ENCODE measurements around the gene STEAP2.

DNA sequence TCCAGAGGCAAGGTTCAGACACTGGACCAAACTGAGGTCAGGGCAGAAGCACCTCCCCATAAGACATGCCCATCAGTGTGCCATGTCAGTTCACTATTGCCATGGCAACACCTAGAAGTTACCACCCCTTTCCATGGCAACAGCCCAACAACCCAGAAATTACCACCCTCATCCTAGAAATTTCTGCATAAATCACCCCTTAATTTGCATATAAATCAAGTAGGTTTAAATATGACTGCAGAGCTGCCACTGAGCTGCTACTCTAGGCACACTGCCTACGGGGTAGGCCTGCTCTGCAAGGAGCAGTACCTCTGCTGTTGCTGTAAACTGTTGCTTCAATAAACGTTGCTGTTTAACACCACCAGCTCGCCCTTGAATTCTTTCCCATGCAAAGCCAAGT is 12.7 kb downstream of the STEAP2 start:
- TF ChIP-seq POLR2A (IDR thresholded peaks at IDR 0.05; ENCODE audit: low read depth, low read length): no peak
- TF ChIP-seq CTCF (conservative IDR thresholded peaks at IDR 0.05; ENCODE audit: low read depth, low read length): no peak
- no peak for TF ChIP-seq RAD21 (IDR thresholded peaks at IDR 0.05; ENCODE audit: low read length)
- TF ChIP-seq RFX5 (IDR thresholded peaks at IDR 0.05; ENCODE audit: low read depth, low read length): no peak
- no peak for TF ChIP-seq MAFK (IDR thresholded peaks at IDR 0.05; ENCODE audit: low read depth, low read length)

All from IMR-90 (cell line).